Astrocyte (in vitro differentiated cells and primary cell): ENCODE data around the gene SEMA4D. TPM values are rescaled to one million over a fixed set of nuclear protein-coding genes. Genes with fewer than 3 reads are reported as not detected.
A peak's percentile ranks its signal among the peaks of the same experiment; 100 is the strongest.

ENCODE experiments used
- DNase-seq: peaks from one replicate; pipeline ENCODE4 v3.0.0-alpha.2; 2010; ENCODE audit warnings: low read depth
- FAIRE-seq: peaks from 2 replicates; lab custom pipeline; 2011; peaks lifted over from hg19 to GRCh38; lab: Jason Lieb, UNC
- H2AFZ ChIP-seq: 2 replicates; pipeline ENCODE4 v1.6.0; 2012; ENCODE audit warnings: low read depth, low read length, inconsistent platforms
- H3K27ac ChIP-seq: 2 replicates; pipeline ENCODE4 v1.5.1; 2011; ENCODE audit warnings: low read depth, low read length, inconsistent platforms
- H3K27me3 ChIP-seq: 2 replicates; pipeline ENCODE4 v1.6.0; 2011; ENCODE audit warnings: low read length, inconsistent platforms; ENCODE audit not compliant: insufficient read depth
- H3K36me3 ChIP-seq: 2 replicates; pipeline ENCODE4 v1.5.1; 2011; ENCODE audit warnings: low read length, inconsistent platforms; ENCODE audit not compliant: insufficient read depth
- H3K4me1 ChIP-seq: 2 replicates; pipeline ENCODE4 v1.5.1; 2011; ENCODE audit warnings: low read length, inconsistent platforms; ENCODE audit not compliant: insufficient read depth
- H3K4me2 ChIP-seq: 2 replicates; pipeline ENCODE4 v1.6.0; 2012; ENCODE audit warnings: low read length, inconsistent platforms
- H3K4me3 ChIP-seq: 2 replicates; pipeline ENCODE4 v1.5.1; 2011; ENCODE audit warnings: low read depth, mild to moderate bottlenecking, low read length, inconsistent platforms; ENCODE audit not compliant: insufficient read depth
- H3K79me2 ChIP-seq: 2 replicates; pipeline ENCODE4 v1.6.0; 2012; ENCODE audit warnings: mild to moderate bottlenecking, low read length, inconsistent platforms; ENCODE audit not compliant: insufficient read depth
- H3K9ac ChIP-seq: 2 replicates; pipeline ENCODE4 v1.6.0; 2012; ENCODE audit warnings: mild to moderate bottlenecking, low read length, inconsistent platforms
- H3K9me3 ChIP-seq: 2 replicates; pipeline ENCODE4 v1.5.1; 2012; ENCODE audit warnings: low read depth, mild to moderate bottlenecking, low read length, inconsistent platforms; ENCODE audit not compliant: insufficient read depth
- H4K20me1 ChIP-seq: 2 replicates; pipeline ENCODE4 v1.6.0; 2012; ENCODE audit warnings: low read length, inconsistent platforms; ENCODE audit not compliant: insufficient read depth
- H3K27ac Mint-ChIP-seq: one replicate; pipeline ENCODE4 v1.8.0; 2021; ENCODE audit warnings: mild to moderate bottlenecking, mixed read lengths; ENCODE audit not compliant: unreplicated experiment
- H3K27me3 Mint-ChIP-seq: one replicate; pipeline ENCODE4 v1.8.0; 2021; ENCODE audit warnings: low read depth, mixed read lengths; ENCODE audit not compliant: unreplicated experiment
- H3K36me3 Mint-ChIP-seq: one replicate; pipeline ENCODE4 v1.8.0; 2021; ENCODE audit warnings: low read depth, mixed read lengths; ENCODE audit not compliant: unreplicated experiment
- H3K4me1 Mint-ChIP-seq: one replicate; pipeline ENCODE4 v1.8.0; 2021; ENCODE audit warnings: low read depth, mixed read lengths; ENCODE audit not compliant: unreplicated experiment
- H3K4me3 Mint-ChIP-seq: one replicate; pipeline ENCODE4 v1.8.0; 2021; ENCODE audit warnings: mild to moderate bottlenecking, moderate library complexity, mixed read lengths; ENCODE audit not compliant: unreplicated experiment
- H3K9me3 Mint-ChIP-seq: one replicate; pipeline ENCODE4 v1.8.0; 2021; ENCODE audit warnings: mild to moderate bottlenecking, mixed read lengths; ENCODE audit not compliant: unreplicated experiment
- EZH2 ChIP-seq: IDR thresholded peaks from 2 replicates; pipeline ENCODE4 v1.6.1; 2012; ENCODE audit warnings: mild to moderate bottlenecking, low read length, inconsistent platforms; ENCODE audit not compliant: insufficient read depth
- total RNA-seq: library from RNA; stranded (reverse); gene quantifications from 2 replicates; pipeline ENCODE4 v1.2.1, GENCODE V29; 2021
- TF ChIP-seq, protein P1 (sequence below): IDR thresholded peaks from 2 replicates; pipeline ENCODE4 v1.5.1; 2011; ENCODE audit warnings: low read depth, mild to moderate bottlenecking, inconsistent platforms, low read length, moderate library complexity; ENCODE audit not compliant: insufficient read depth

Gene SEMA4D
- total RNA-seq, 1 donor from 2014 or later = 6.2 TPM

DNA sequence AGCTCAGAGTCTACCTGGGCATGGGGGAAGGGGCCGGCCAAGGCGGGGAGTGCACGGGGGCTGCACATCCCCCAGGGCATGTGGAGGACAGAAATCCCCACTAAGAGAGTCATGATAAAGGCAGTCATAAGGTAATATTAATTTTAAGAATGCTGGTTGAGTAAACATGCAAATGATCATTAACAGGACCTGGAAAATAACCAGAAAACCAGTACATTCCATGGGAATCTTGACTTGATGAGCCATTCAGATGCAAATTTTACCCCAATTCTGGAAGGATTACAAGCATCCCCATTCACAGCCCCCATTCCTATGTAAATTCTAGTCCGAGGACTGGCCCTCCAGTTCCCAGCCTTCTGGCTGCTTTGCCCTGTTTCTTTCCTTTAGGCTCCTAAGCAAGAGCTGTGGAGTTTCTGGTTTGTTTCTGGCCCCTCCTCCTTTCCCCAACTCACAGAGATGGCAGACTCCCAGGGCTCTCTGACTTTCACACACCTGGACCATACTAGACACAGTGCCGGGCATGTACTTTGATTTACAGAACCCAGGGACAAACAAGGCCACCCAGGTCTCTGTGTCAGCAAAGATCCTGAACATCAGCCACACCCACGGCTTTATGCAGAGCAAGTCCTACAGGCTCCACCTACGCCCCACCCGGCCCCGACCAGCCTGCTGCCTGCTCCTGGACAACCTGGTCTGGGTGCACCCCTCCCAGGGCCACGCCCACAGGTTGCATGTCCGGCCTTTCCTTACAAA lies 62.7 kb downstream of the SEMA4D start:
- Mint-ChIP-seq H3K36me3 (no peaks in the 10 kb centered on the region), H3K9me3 (no peaks in the 10 kb centered on the region), H3K4me3 (no peak overlapping the region), H3K4me1 (peaks cover 12% of the 10 kb centered on the region), H3K27ac (peak overlapping the region; percentile 47), H3K27me3 (peaks cover 9% of the 10 kb centered on the region)
- no peak overlapping the region for H3K9ac ChIP-seq
- no peak overlapping the region for H3K4me2 ChIP-seq
- no peak overlapping the region for H2AFZ ChIP-seq
- no peak overlapping the region for H3K4me3 ChIP-seq
- no peak overlapping the region for H3K27ac ChIP-seq
- no peaks in the 10 kb centered on the region for H4K20me1 ChIP-seq
- peaks cover 7% of the 10 kb centered on the region for H3K4me1 ChIP-seq
- no peaks in the 10 kb centered on the region for H3K9me3 ChIP-seq
- no peaks in the 10 kb centered on the region for H3K27me3 ChIP-seq
- TF ChIP-seq, protein P1, sequence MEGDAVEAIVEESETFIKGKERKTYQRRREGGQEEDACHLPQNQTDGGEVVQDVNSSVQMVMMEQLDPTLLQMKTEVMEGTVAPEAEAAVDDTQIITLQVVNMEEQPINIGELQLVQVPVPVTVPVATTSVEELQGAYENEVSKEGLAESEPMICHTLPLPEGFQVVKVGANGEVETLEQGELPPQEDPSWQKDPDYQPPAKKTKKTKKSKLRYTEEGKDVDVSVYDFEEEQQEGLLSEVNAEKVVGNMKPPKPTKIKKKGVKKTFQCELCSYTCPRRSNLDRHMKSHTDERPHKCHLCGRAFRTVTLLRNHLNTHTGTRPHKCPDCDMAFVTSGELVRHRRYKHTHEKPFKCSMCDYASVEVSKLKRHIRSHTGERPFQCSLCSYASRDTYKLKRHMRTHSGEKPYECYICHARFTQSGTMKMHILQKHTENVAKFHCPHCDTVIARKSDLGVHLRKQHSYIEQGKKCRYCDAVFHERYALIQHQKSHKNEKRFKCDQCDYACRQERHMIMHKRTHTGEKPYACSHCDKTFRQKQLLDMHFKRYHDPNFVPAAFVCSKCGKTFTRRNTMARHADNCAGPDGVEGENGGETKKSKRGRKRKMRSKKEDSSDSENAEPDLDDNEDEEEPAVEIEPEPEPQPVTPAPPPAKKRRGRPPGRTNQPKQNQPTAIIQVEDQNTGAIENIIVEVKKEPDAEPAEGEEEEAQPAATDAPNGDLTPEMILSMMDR = no peak
- no peak for TF ChIP-seq EZH2
- no peak for DNase-seq
- no peaks in the 10 kb centered on the region for H3K36me3 ChIP-seq
- no peaks in the 10 kb centered on the region for H3K79me2 ChIP-seq
- no peak for FAIRE-seq

DNA sequence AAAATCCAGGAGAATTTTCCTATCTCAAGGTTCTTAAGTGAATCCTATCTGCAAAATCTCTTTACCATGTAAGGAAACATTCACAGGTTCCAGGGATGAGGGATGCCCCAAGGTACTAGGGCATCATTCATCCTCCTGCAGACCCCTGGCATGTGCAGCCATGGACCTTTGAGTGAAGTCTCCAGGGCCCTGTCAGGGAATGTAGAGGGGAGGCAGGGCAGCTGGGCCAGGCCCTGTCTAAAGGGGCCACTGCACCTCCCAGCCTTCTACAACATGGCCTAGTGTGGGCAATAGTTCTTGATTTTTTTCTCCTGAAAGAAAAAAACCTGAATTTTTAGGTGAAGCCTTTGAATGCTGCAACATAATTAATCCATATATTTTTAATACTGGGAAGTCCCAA lies 63.3 kb downstream of the SEMA4D start:
- H3K79me2 ChIP-seq = no peaks in the 10 kb centered on the region
- H3K4me3 Mint-ChIP-seq = no peak overlapping the region
- H3K27ac Mint-ChIP-seq = no peak overlapping the region

DNA sequence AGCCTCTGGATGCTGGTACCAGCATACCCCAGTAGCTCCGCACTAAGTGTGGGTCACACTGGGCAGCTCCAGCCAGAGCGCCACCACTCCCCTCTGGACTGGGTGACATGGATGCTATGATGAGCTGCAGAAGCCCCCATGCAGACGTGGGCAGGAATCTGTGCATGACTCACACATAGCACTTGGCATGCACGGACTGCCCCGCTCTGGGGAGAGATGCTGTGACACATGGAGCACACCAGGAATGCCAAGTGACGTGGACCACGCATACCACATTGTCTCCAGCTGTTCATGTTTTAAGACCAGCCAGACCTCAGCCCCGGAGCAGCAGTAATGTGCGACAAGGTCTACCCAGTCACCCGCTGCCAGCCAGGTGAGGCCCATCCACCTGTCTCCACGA lies 64.1 kb downstream of the SEMA4D start:
- Histone ChIP-seq H3K4me1 (peaks cover 7% of the 10 kb centered on the region), H3K4me2 (no peak overlapping the region), H3K4me3 (no peak overlapping the region), H3K9ac (no peak overlapping the region), H3K79me2 (no peaks in the 10 kb centered on the region), H3K9me3 (no peaks in the 10 kb centered on the region), H4K20me1 (no peaks in the 10 kb centered on the region), H3K27ac (no peak overlapping the region), H3K36me3 (no peaks in the 10 kb centered on the region), H3K27me3 (no peaks in the 10 kb centered on the region), H2AFZ (no peak overlapping the region)
- H3K27ac Mint-ChIP-seq = no peak overlapping the region
- no peaks in the 10 kb centered on the region for H3K36me3 Mint-ChIP-seq
- no peak overlapping the region for H3K4me3 Mint-ChIP-seq
- H3K9me3 Mint-ChIP-seq = no peaks in the 10 kb centered on the region
- no peak for TF ChIP-seq EZH2
- TF ChIP-seq, protein P1 = no peak
- peaks cover 20% of the 10 kb centered on the region for H3K4me1 Mint-ChIP-seq
- DNase-seq (peak; percentile 72), FAIRE-seq (no peak)
- H3K27me3 Mint-ChIP-seq = peaks cover 7% of the 10 kb centered on the region

More for the DNA sequence above, 63.3 kb downstream of the SEMA4D start:
- no peak for TF ChIP-seq EZH2
- Histone ChIP-seq H3K27ac (no peak overlapping the region), H3K4me2 (no peak overlapping the region), H3K9ac (no peak overlapping the region), H3K4me1 (peaks cover 7% of the 10 kb centered on the region), H3K4me3 (no peak overlapping the region), H2AFZ (no peak overlapping the region), H3K36me3 (no peaks in the 10 kb centered on the region), H3K9me3 (no peaks in the 10 kb centered on the region), H4K20me1 (no peaks in the 10 kb centered on the region), H3K27me3 (no peaks in the 10 kb centered on the region)
- H3K27me3 Mint-ChIP-seq = peaks cover 7% of the 10 kb centered on the region
- FAIRE-seq (no peak), DNase-seq (no peak)
- H3K9me3 Mint-ChIP-seq = no peaks in the 10 kb centered on the region
- H3K36me3 Mint-ChIP-seq = no peaks in the 10 kb centered on the region
- H3K4me1 Mint-ChIP-seq = peaks cover 16% of the 10 kb centered on the region
